CD4-positive, alpha-beta T cell treated with Interleukin-4 for 4 hours (primary cell): ENCODE results near the gene SLC9A8.
A peak's percentile ranks its signal among the peaks of the same experiment; 100 is the strongest.

ENCODE experiments used
- DNase-seq: peaks from one replicate; pipeline ENCODE4 v3.0.0-alpha.2; 2020

Gene SLC9A8

DNA sequence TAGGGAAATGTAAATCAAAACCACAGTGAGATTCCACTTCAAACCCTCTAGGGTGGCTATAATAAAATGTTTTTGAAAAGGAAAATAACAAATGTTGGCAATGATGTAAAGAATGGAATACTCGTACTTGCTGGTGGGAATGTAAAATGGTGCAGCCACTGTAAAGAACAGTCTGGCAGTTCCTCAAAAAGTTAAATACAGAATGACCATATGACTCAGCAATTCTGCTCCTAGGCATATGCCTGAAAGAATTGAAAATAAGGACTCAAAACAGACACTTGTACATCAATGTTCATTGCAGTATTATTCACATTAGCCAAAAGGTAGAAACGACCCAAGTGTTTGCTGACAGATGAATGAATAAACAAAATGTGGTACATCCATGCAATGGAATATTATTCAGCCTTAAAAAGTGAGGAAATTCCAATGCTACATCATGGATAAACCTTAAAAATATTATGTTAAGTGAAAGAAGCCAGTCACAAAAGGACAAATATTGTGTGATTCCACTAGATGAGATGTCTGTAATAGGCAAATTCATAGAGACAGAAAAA lies 113.3 kb downstream of the SLC9A8 start:
- no peak for DNase-seq

- peak; percentile 77 for DNase-seq
Observed at GRCh38 chr20:49928411-49929141, 115.9 kb downstream of the SLC9A8 start.

DNA sequence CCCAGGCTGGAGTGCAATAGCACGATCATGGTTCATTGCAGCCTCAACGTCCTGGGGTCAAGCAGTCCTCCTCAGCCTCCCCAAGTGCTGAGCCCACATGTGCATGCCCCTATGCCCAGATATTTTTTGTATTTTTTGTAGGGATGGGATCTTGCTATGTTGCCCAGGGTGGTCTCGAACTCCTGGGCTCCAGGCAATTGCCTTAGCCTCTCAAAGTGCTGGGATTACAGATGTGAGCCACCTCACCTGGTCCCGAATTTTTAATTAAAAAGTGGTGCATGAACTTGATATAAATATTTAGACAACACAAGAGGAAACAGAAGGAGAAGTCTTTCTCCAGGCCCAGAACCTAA lies 116.5 kb downstream of the SLC9A8 start:
- DNase-seq: no peak

- no peak for DNase-seq
Observed at GRCh38 chr20:49935746-49936152, 123.1 kb downstream of the SLC9A8 start.

GRCh38 chr20:49936153-49937026 lies 123.8 kb downstream of the SLC9A8 start, which contains the start of gene RNF114:
RNF114 (plus strand) TSS chr20:49936397; CDS start chr20:49936413, 16 bp downstream.
- peak; percentile 87 for DNase-seq

GRCh38 chr20:49937027-49937929 lies 124.7 kb downstream of the SLC9A8 start:
- no peak for DNase-seq

- DNase-seq: no peak
Observed at GRCh38 chr20:49938173-49939163, 125.8 kb downstream of the SLC9A8 start.

DNA sequence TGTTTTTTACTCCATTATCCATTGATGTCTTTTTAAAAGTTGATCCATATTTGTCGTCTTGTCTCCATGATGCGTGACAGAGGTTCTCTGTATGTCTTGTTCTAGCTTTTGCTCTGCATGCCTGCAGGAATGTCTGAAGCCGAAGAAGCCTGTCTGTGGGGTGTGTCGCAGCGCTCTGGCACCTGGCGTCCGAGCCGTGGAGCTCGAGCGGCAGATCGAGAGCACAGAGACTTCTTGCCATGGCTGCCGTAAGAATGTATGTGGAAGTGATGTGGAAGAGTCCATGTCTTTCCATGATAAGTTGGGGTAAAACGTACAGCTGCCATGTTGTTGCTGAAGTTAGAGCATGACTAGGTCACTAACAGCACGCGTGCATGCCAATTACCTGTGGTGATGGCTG lies 128.8 kb downstream of the SLC9A8 start:
- DNase-seq: no peak
